ENCODE results near the gene TCEAL3. TPM values are rescaled to one million over a fixed set of nuclear protein-coding genes. Genes with fewer than 3 reads are reported as not detected.
A peak's percentile ranks its signal among the peaks of the same experiment; 100 is the strongest.

Gene TCEAL3
- total and polyA plus RNA-seq, 2 of the 8 experiments (the other 6 are each of a cell fraction or from before 2014, with no cell fraction given): 4.4 to 12.0 TPM

- Histone ChIP-seq H3K23ac (ENCODE audit: insufficient read length) (no peak overlapping the region), H2AFZ (ENCODE audit: low read length) (no peak overlapping the region), H3K18ac (ENCODE audit: extremely low read depth, low read length) (no peak overlapping the region), H3K4ac (replicated peaks; ENCODE audit: insufficient read length, low read depth, low read length) (no peak overlapping the region), H3K56ac (replicated peaks; ENCODE audit: insufficient read length, low read depth, low read length) (no peak overlapping the region), H4K5ac (ENCODE audit: insufficient read length, low read depth, low read length) (no peak overlapping the region), H2BK15ac (ENCODE audit: low read length) (no peak overlapping the region), H2BK20ac (ENCODE audit: low read length) (no peak overlapping the region), H3K4me2 (ENCODE audit: insufficient read depth in 1 of 2, low read depth in 2 of 2, low read length in 2 of 2) (peak overlapping the region; percentile 69 to 71), H4K20me1 (replicated peaks in 1 of 2; ENCODE audit: control insufficient read depth in 1 of 2, insufficient read depth in 2 of 2, low read length in 2 of 2) (no peaks in the 10 kb centered on the region), H3K79me2 (ENCODE audit: control insufficient read depth in 1 of 2, insufficient read depth in 2 of 2, low read length in 2 of 2) (no peaks in the 10 kb centered on the region), H4K91ac (replicated peaks; ENCODE audit: insufficient read length, low read length) (no peak overlapping the region), H3K27ac (ENCODE audit: low read depth, low read length) (no peak overlapping the region; the same call in 1 of the 2 replicates), H3K4me1 (replicated peaks in 1 of 4; ENCODE audit: control insufficient read depth in 3 of 4, insufficient read depth in 4 of 4, low read length in 3 of 4) (peaks cover 0 to 3% (median 0%) of the 10 kb centered on the region in 4 experiments; a peak in 2 of 7 replicates), H2BK12ac (ENCODE audit: low read depth, low read length) (no peak overlapping the region), H3K14ac (ENCODE audit: insufficient read length) (no peak overlapping the region), H2AK5ac (ENCODE audit: low read depth, low read length) (no peak overlapping the region), H3K9me3 (ENCODE audit: insufficient read depth in 2 of 2, low read depth in 1 of 2, low read length in 1 of 2) (no peaks in the 10 kb centered on the region), H3K4me3 (ENCODE audit: extremely low read depth in 1 of 4, insufficient read depth in 2 of 4, low read depth in 3 of 4, low read length in 4 of 4) (peak overlapping the region; percentile 51 to 73 (median 64)), H3K23me2 (ENCODE audit: low read depth, low read length) (peaks cover 5% of the 10 kb centered on the region; the same call in 1 of the 2 replicates), H2BK5ac (ENCODE audit: low read depth, low read length) (no peak overlapping the region), H3K27me3 (replicated peaks in 1 of 4; ENCODE audit: control insufficient read depth in 3 of 4, extremely low read depth in 1 of 4, insufficient read depth in 3 of 4, low read length in 3 of 4) (no peaks in the 10 kb centered on the region), H3K79me1 (ENCODE audit: low read depth, low read length) (no peaks in the 10 kb centered on the region), H2BK120ac (replicated peaks; ENCODE audit: low read depth, low read length) (no peak overlapping the region), H4K8ac (ENCODE audit: extremely low read depth, insufficient read depth, low read length) (no peak overlapping the region), H3K36me3 (ENCODE audit: control insufficient read depth in 2 of 4, insufficient read depth in 4 of 4, low read length in 3 of 4) (no peaks in the 10 kb centered on the region; a peak in 1 of 8 replicates), H3K9ac (replicated peaks in 1 of 4; ENCODE audit: extremely low read depth in 1 of 4, low read depth in 3 of 4, low read length in 3 of 4) (peak overlapping the region in 3 of 4 experiments; percentile 37 to 66 (median 48); a peak in 5 of 7 replicates)
- CTCF ChIA-PET (ENCODE audit: partially characterized antibody): interaction anchor here (0.7 kb wide), 1 partner anchor 22 kb away, joined by 5 read pairs; no protein-coding TSS in a partner anchor
- WGBS, 2 experiments (ENCODE audit: extremely low coverage in 1 of 2, insufficient coverage in 1 of 2, insufficient read length in 1 of 2, insufficient replicate concordance in 2 of 2, low coverage in 1 of 2, low lambda C conversion rate in 2 of 2, missing lambda C conversion rate in 1 of 2): 6% methylated on average over 13 of the region's 21 CpGs; no CpG with 5 or more reads in 1 of the 2 experiments
- POLR2A ChIA-PET (ENCODE audit: partially characterized antibody): interaction anchor here (1.0 to 1.7 kb wide), 2 partner anchors 9 to 77 kb away, joined by 4 to 5 read pairs; no protein-coding TSS in a partner anchor
- DNase-seq (ENCODE audit: low read depth in 1 of 2, low spot score in 2 of 2) (peak in 1 of 2 experiments; percentile 46), FAIRE-seq (no peak)
- TF ChIP-seq SP2 (IDR thresholded peaks at IDR 0.05; ENCODE audit: low read length): no peak
- no peak for TF ChIP-seq CEBPB (IDR thresholded peaks at IDR 0.05; ENCODE audit: low read depth, low read length)
- TF ChIP-seq BCL11A (IDR thresholded peaks at IDR 0.05; ENCODE audit: low read depth in 2 of 2, low read length in 2 of 2): no peak
- TF ChIP-seq EGR1 (IDR thresholded peaks at IDR 0.05; ENCODE audit: borderline replicate concordance, low read depth, low read length): no peak
- no peak for TF ChIP-seq TAF1 (IDR thresholded peaks at IDR 0.05; ENCODE audit: low read depth, low read length)
- TF ChIP-seq POLR2A (IDR thresholded peaks at IDR 0.05; ENCODE audit: control extremely low read depth in 1 of 2, low read depth in 2 of 2, low read length in 2 of 2): no peak
- no peak for TF ChIP-seq CREB1 (IDR thresholded peaks at IDR 0.05)
- no peak for TF ChIP-seq MAX (IDR thresholded peaks at IDR 0.05)
- TF ChIP-seq RNF2 (IDR thresholded peaks at IDR 0.05; ENCODE audit: borderline replicate concordance, low read depth, low read length, missing control alignments, poor library complexity, severe bottlenecking): no peak
- TF ChIP-seq JUN (IDR thresholded peaks at IDR 0.05; ENCODE audit: low read depth, low read length): no peak
- TF ChIP-seq SUZ12 (IDR thresholded peaks at IDR 0.05; ENCODE audit: low read length): no peak
- TF ChIP-seq RXRA (IDR thresholded peaks at IDR 0.05; ENCODE audit: insufficient read depth, low read depth, low read length): no peak
- no peak for TF ChIP-seq TBP (IDR thresholded peaks at IDR 0.05; ENCODE audit: low read depth, low read length)
- TF ChIP-seq SRF (IDR thresholded peaks at IDR 0.05; ENCODE audit: low read depth, low read length): no peak
Measured at GRCh38 chrX:103608306-103608963, 672 bp downstream of the TCEAL3 start.
